ENCODE data around the gene ERGIC2. TPM values are rescaled to one million over a fixed set of nuclear protein-coding genes. Genes with fewer than 3 reads are reported as not detected.

Gene ERGIC2
- total RNA-seq, 2 experiments from 2014 or later: 91.8 to 101 TPM

DNA sequence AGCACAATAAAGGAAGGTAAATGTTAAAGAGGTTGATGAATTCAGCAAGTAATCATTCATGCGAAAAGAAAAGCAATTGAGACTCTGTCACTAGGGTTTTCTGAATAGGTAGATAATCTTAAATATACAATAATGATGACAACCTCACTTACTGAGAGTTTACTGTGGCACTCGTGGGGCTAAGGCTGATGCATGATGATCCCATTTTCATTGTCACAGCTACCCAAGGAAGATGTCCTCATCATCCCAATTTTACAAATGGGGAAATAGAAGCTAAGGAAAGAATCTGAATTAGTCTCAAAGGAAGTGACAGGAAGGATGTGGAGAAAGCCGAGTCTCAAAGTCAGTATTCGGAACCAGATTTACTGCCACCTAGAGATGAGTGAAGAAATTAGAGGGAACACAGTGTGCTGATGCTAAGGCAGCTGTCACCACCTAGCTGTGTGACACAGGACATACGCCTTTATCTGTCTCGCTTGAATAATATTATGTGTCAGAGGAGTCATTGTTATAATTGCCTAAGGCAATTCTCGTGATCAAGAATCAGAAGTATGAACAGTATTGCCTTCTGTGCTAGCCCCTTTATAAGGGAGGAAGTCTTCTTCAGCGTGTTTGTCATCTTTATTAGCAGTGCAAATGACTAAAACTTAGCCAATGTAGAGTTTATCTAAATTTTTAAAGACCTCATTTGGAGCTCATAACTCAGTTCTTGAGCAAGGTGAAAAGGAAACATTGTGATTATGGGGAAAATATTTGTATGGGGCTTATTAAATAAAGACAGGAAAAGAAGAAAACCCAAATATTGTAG is 63.2 kb downstream of the ERGIC2 start:
- ChIA-PET CTCF (interaction anchor here (0.6 to 3.9 kb wide), 28 partner anchors 9 to 1489 kb away, joined by 3 to 58 read pairs (median 4); no protein-coding TSS in a partner anchor), POLR2A (interaction anchor here (2.1 kb wide), 1 partner anchor 231 kb away, joined by 5 read pairs; no protein-coding TSS in a partner anchor)
- Mint-ChIP-seq H3K27me3 (no peaks in the 10 kb centered on the region), H3K4me1 (ENCODE audit: low read depth) (peaks cover 10% of the 10 kb centered on the region), H3K27ac (no peak overlapping the region), H3K9me3 (no peaks in the 10 kb centered on the region), H3K36me3 (ENCODE audit: low read depth) (peaks cover 7% of the 10 kb centered on the region), H3K4me3 (no peak overlapping the region)
- DNase-seq (peak; percentile 52), ATAC-seq (peak; percentile 100)
- intact Hi-C loops (cut with micrococcal nuclease): loop anchor here (5.0 kb wide), 2 partner anchors 230 to 245 kb away; no protein-coding TSS in a partner anchor
- TF ChIP-seq, protein P1, sequence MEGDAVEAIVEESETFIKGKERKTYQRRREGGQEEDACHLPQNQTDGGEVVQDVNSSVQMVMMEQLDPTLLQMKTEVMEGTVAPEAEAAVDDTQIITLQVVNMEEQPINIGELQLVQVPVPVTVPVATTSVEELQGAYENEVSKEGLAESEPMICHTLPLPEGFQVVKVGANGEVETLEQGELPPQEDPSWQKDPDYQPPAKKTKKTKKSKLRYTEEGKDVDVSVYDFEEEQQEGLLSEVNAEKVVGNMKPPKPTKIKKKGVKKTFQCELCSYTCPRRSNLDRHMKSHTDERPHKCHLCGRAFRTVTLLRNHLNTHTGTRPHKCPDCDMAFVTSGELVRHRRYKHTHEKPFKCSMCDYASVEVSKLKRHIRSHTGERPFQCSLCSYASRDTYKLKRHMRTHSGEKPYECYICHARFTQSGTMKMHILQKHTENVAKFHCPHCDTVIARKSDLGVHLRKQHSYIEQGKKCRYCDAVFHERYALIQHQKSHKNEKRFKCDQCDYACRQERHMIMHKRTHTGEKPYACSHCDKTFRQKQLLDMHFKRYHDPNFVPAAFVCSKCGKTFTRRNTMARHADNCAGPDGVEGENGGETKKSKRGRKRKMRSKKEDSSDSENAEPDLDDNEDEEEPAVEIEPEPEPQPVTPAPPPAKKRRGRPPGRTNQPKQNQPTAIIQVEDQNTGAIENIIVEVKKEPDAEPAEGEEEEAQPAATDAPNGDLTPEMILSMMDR (IDR thresholded peaks at IDR 0.05): peak; percentile 92

DNA sequence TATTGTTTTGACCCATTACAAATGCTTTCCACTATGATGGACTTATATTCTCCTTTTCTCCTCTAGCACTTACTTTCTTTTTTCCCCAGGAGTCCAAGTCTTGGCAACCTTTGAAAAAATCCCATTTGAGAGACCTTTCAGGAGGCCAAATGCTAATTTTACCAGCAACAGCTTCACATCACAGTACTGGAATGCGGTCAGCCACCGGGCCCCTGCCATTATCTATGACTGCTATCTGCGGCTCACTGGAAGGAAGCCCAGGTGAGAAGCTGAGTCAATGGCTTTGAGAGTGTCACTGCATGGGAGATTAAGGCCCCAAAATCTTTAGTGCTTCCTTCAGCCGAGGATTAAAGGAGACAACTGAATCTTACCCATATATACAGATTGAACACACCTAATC is 64.2 kb downstream of the ERGIC2 start:
- H3K27me3 Mint-ChIP-seq: no peaks in the 10 kb centered on the region
- POLR2A ChIA-PET: interaction anchor here (2.1 kb wide), 1 partner anchor 230 kb away, joined by 5 read pairs; no protein-coding TSS in a partner anchor
- no peak overlapping the region for H3K4me3 Mint-ChIP-seq
- CTCF ChIA-PET: interaction anchor here (1.0 to 3.9 kb wide), 13 partner anchors 8 to 304 kb away, joined by 3 to 58 read pairs (median 6); no protein-coding TSS in a partner anchor
- TF ChIP-seq, protein P1 (IDR thresholded peaks at IDR 0.05): no peak
- intact Hi-C loops (cut with micrococcal nuclease): loop anchor here (5.0 kb wide), 2 partner anchors 229 to 244 kb away; no protein-coding TSS in a partner anchor
- DNase-seq (no peak), ATAC-seq (no peak)
- peaks cover 3% of the 10 kb centered on the region for H3K36me3 Mint-ChIP-seq (ENCODE audit: low read depth)
- H3K4me1 Mint-ChIP-seq (ENCODE audit: low read depth): peaks cover 10% of the 10 kb centered on the region
- H3K9me3 Mint-ChIP-seq: no peaks in the 10 kb centered on the region
- H3K27ac Mint-ChIP-seq: no peak overlapping the region

DNA sequence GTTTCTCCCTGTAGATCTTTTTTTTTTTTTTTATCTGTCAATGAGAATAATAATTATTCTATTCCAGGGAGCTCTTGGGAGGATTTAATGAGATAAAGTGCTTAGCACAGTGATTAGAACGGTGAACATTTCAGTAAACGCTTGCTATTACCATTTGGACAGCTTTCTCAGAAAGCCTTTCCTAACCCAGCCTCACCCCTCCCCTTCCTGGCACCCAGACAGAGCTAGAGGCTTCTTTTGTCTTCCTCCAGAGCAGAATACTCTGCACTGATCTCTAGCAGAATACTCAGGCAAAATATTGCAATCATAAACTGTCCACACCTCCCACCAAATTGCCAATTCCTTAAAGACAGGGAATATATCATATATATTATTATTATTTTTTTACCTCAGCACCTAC is 66.6 kb downstream of the ERGIC2 start:
- ChIA-PET CTCF (interaction anchor here (0.9 kb wide), 1 partner anchor 9 kb away, joined by 3 read pairs; no protein-coding TSS in a partner anchor), POLR2A (interaction anchor here (0.7 kb wide), 1 partner anchor 582 kb away, joined by 3 read pairs; no protein-coding TSS in a partner anchor)
- Mint-ChIP-seq H3K9me3 (no peaks in the 10 kb centered on the region), H3K27me3 (no peaks in the 10 kb centered on the region), H3K36me3 (ENCODE audit: low read depth) (no peaks in the 10 kb centered on the region), H3K4me3 (no peak overlapping the region), H3K4me1 (ENCODE audit: low read depth) (peaks cover 10% of the 10 kb centered on the region), H3K27ac (no peak overlapping the region)
- TF ChIP-seq, protein P1 (IDR thresholded peaks at IDR 0.05): no peak
- intact Hi-C loops (cut with micrococcal nuclease): no loop called here
- DNase-seq (no peak), ATAC-seq (no peak)

DNA sequence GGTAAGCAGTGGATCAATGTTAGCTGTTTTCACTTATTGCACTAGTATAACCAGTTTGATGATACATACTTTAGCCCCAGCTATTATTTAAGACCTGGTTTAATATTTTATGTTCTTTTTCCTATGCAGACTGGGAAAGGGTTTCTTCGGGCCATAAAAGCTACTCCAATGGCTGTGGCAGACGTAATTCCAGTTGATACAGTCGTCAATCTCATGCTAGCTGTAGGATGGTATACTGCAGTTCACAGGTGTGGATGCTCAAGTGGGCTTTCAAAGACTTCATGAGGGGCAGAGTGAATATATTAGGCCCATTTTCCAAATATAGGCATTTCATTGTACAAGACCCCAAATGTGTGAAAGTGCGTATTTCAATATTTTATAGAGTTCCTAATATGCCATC is 70.1 kb downstream of the ERGIC2 start:
- TF ChIP-seq, protein P1 (IDR thresholded peaks at IDR 0.05): no peak
- POLR2A ChIA-PET: no interaction called here
- Mint-ChIP-seq H3K36me3 (ENCODE audit: low read depth) (peaks cover 1% of the 10 kb centered on the region), H3K4me1 (ENCODE audit: low read depth) (no peaks in the 10 kb centered on the region), H3K9me3 (no peaks in the 10 kb centered on the region), H3K27me3 (no peaks in the 10 kb centered on the region), H3K4me3 (no peak overlapping the region), H3K27ac (no peak overlapping the region)
- intact Hi-C loops (cut with micrococcal nuclease): no loop called here
- ATAC-seq (no peak), DNase-seq (no peak)
- CTCF ChIA-PET: interaction anchor here (1.5 to 2.4 kb wide), 2 partner anchors 118 to 223 kb away, joined by 3 to 9 read pairs; no protein-coding TSS in a partner anchor
